ENCODE data around the gene CCNL2.

- TF ChIP-seq CTCF (IDR thresholded peaks at IDR 0.05; ENCODE audit: borderline replicate concordance, extremely low read depth, low read length, poor library complexity, severe bottlenecking) (no peak), EZH2 (IDR thresholded peaks at IDR 0.05; ENCODE audit: borderline replicate concordance, low read depth, low read length, severe bottlenecking) (no peak)
These were observed 889 bp upstream of the CCNL2 start for GRCh38 chr1:1399872-1400575.

Measured in DND-41 (cell line).